ENCODE data around the gene FHL1.
A peak's percentile ranks its signal among the peaks of the same experiment; 100 is the strongest.
"Not testable (repeated sequence)": the region's sequence is repeated elsewhere in the genome, so short reads cannot be mapped to it uniquely, and the experiment has no call there.

Gene FHL1

DNA sequence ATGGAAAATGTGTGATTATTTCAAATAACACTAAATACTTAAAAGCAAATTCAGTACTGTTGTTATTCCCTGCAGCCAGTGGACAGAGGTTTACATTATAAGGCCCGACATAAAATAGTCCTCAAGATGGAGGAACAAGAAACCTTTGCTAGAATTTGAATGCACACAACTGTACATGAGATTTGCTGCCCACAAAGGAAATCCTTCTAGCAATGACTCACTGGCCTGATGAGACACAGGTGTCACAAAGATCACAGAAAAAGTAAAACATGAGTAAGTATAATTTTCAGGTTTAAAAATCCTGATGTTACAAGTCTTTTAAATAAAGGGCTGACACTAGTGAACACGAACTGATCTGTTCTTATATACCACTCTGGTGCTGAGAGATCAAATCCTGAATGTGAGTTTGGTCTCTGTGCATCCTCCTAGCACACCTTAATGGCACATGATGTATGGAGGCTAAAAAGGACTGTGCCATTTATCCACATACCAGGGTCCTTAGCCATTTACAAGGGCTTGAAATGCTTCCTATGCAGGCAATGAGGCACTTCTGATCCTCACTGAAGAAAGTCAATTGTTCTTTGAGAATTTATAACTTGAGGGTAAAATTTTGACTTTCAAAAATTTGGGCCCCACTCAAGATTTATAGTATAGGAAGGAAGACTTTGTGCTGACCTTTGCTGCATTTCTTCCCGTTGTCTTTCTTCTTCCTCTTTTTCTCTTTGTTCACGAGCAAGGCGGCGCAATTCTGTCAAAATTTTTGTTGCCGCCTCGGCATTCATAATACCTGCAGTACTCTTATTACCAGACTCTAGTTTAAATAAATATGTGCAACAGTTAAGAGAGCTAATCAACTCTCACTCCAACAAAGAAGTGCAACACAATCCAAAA is 80.9 kb downstream of the FHL1 start:
- H3K27ac ChIP-seq (ENCODE audit: low read length) = no peak overlapping the region
- no peak overlapping the region for H3K4me3 ChIP-seq (ENCODE audit: low read depth in 1 of 2, low read length in 2 of 2)
- H3K36me3 ChIP-seq (ENCODE audit: control insufficient read depth in 1 of 2, insufficient read depth in 2 of 2, low read length in 2 of 2) = peaks cover 14 to 44% of the 10 kb centered on the region in 2 donors

GRCh38 chrX:136228839-136229207 is 81.5 kb downstream of the FHL1 start:
- Histone ChIP-seq H3K4me1 (ENCODE audit: control insufficient read depth in 1 of 2, insufficient read depth in 2 of 2, low read length in 2 of 2) (no peaks in the 10 kb centered on the region), H3K4me3 (ENCODE audit: low read depth in 1 of 2, low read length in 2 of 2) (no peak overlapping the region), H3K27me3 (ENCODE audit: low read depth, low read length) (no peaks in the 10 kb centered on the region), H3K27ac (ENCODE audit: low read length) (no peak overlapping the region), H3K36me3 (ENCODE audit: control insufficient read depth in 1 of 2, insufficient read depth in 2 of 2, low read length in 2 of 2) (peaks cover 14 to 41% of the 10 kb centered on the region in 2 donors), H3K9me3 (ENCODE audit: control insufficient read depth in 1 of 2, low read length in 2 of 2) (no peaks in the 10 kb centered on the region)

More for the DNA sequence above, 80.9 kb downstream of the FHL1 start:
- Histone ChIP-seq H3K4me1 (ENCODE audit: control insufficient read depth in 1 of 2, insufficient read depth in 2 of 2, low read length in 2 of 2) (no peaks in the 10 kb centered on the region), H3K9me3 (ENCODE audit: control insufficient read depth in 1 of 2, low read length in 2 of 2) (no peaks in the 10 kb centered on the region), H3K27me3 (ENCODE audit: low read depth, low read length) (no peaks in the 10 kb centered on the region)

DNA sequence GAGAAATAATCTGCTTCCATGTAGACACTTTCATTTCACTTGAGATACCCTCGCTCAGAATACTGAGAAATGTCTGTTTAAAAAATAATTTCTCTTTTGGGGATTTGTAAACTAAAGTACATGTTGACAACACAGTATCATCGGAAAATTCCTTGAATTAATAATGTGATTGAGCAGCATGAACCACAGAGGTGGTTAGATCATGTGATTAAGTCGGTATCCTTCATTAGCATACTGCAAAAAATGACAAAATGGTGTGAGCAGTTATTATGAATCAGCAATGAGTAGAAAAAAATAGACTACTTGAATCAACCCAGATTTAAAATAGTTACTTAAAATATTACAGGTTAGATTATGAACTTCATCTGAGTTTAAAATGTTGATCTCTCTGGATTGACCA is 89.7 kb downstream of the FHL1 start:
- Histone ChIP-seq H3K9me3 (ENCODE audit: control insufficient read depth in 1 of 2, low read length in 2 of 2) (no peaks in the 10 kb centered on the region), H3K27ac (ENCODE audit: low read length) (no peak overlapping the region), H3K27me3 (ENCODE audit: low read depth, low read length) (no peaks in the 10 kb centered on the region), H3K4me3 (ENCODE audit: low read depth in 1 of 2, low read length in 2 of 2) (no peak overlapping the region), H3K36me3 (ENCODE audit: control insufficient read depth in 1 of 2, insufficient read depth in 2 of 2, low read length in 2 of 2) (peaks cover 0 to under 1% of the 10 kb centered on the region in 2 donors), H3K4me1 (ENCODE audit: control insufficient read depth in 1 of 2, insufficient read depth in 2 of 2, low read length in 2 of 2) (no peaks in the 10 kb centered on the region)

DNA sequence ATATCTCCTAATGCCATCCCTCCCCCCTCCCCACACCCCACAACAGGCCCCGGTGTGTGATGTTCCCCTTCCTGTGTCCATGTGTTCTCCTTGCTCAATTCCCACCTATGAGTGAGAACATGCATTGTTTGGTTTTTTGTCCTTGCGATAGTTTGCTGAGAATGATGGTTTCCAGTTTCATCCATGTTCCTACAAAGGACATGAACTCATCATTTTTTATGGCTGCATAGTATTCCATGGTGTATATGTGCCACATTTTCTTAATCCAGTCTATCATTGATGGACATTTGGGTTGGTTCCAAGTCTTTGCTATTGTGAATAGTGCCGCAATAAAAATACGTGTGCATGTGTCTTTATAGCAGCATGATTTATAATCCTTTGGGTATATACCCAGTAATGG is 90.5 kb downstream of the FHL1 start:
- H3K27me3 ChIP-seq (ENCODE audit: low read depth, low read length); H3K9me3 ChIP-seq (ENCODE audit: control insufficient read depth in 1 of 2, low read length in 2 of 2); H3K36me3 ChIP-seq (ENCODE audit: control insufficient read depth in 1 of 2, insufficient read depth in 2 of 2, low read length in 2 of 2); H3K4me1 ChIP-seq (ENCODE audit: control insufficient read depth in 1 of 2, insufficient read depth in 2 of 2, low read length in 2 of 2); H3K4me3 ChIP-seq (ENCODE audit: low read depth in 1 of 2, low read length in 2 of 2); H3K27ac ChIP-seq (ENCODE audit: low read length): not testable (repeated sequence)

- no peaks in the 10 kb centered on the region for H3K27me3 ChIP-seq (ENCODE audit: low read depth, low read length)
- no peaks in the 10 kb centered on the region for H3K4me1 ChIP-seq (ENCODE audit: control insufficient read depth in 1 of 2, insufficient read depth in 2 of 2, low read length in 2 of 2)
- no peak overlapping the region for H3K27ac ChIP-seq (ENCODE audit: low read length)
- H3K4me3 ChIP-seq (ENCODE audit: low read depth in 1 of 2, low read length in 2 of 2) = no peak overlapping the region
- H3K36me3 ChIP-seq (ENCODE audit: control insufficient read depth in 1 of 2, insufficient read depth in 2 of 2, low read length in 2 of 2) = peaks cover 18% of the 10 kb centered on the region in 2 donors
- H3K9me3 ChIP-seq (ENCODE audit: control insufficient read depth in 1 of 2, low read length in 2 of 2) = no peaks in the 10 kb centered on the region
Measured at GRCh38 chrX:136246201-136246600, 98.9 kb downstream of the FHL1 start.

DNA sequence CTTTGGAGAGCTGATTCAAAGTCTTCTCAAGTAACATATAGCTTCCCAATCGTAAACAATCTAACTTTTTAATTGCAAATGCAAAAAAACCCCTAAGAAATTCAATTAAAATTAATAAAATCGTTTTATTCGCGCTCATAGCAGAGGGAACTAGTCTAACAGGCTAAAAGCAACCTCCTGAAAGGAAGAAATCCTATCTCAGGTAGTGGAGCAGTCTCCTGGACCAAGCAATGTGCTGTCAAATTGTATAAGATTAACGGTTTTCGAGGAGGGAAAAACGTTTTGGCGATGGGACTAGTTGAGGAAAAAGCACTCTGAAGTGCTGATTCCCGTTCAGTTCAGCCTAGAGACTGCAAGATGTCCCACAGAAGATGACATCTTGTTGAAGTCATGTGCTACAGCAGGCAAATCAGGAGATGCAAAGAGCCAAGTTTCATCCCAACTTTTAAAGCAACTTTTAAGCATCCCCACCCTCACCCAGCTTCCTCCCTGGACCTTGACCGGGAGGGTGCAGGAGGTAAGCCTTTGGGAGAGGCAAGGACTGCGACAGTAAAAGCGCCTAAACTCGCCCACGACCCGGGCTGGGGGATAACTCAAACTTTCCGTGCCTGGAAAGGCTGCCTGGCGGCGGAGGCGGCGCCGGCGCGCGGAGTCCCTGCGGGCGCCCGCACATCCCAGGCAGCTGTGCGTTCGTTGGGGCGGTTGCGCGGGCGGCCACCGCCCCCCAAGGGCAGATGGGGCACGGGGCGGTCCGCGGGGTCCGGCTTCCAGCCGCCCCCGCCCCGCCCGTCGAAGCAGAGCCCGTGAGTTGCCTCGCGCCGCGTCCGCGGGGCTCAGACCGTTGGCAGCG is 103.1 kb downstream of the FHL1 start:
- Histone ChIP-seq H3K36me3 (ENCODE audit: control insufficient read depth in 1 of 2, insufficient read depth in 2 of 2, low read length in 2 of 2) (no peaks in the 10 kb centered on the region), H3K27ac (ENCODE audit: low read length) (peak overlapping the region; percentile 39), H3K9me3 (ENCODE audit: control insufficient read depth in 1 of 2, low read length in 2 of 2) (no peaks in the 10 kb centered on the region), H3K4me1 (ENCODE audit: control insufficient read depth in 1 of 2, insufficient read depth in 2 of 2, low read length in 2 of 2) (no peaks in the 10 kb centered on the region), H3K27me3 (ENCODE audit: low read depth, low read length) (no peaks in the 10 kb centered on the region), H3K4me3 (ENCODE audit: low read depth in 1 of 2, low read length in 2 of 2) (peak overlapping the region; percentile 61 to 70)

GRCh38 chrX:136251041-136251991 is 104.0 kb downstream of the FHL1 start, which contains the start of gene MAP7D3:
TSS of gene MAP7D3 (minus strand) at chrX:136251400. CDS start at chrX:136251358, 42 bp downstream.
- Histone ChIP-seq H3K4me3 (ENCODE audit: low read depth in 1 of 2, low read length in 2 of 2) (peak within 1 kb of the TSS; percentile 61 to 70), H3K9me3 (ENCODE audit: control insufficient read depth in 1 of 2, low read length in 2 of 2) (no peaks in the 10 kb centered on the region), H3K27ac (ENCODE audit: low read length) (peak within 1 kb of the TSS; percentile 39), H3K27me3 (ENCODE audit: low read depth, low read length) (no peaks in the 10 kb centered on the region), H3K36me3 (ENCODE audit: control insufficient read depth in 1 of 2, insufficient read depth in 2 of 2, low read length in 2 of 2) (no peaks in the 10 kb centered on the region), H3K4me1 (ENCODE audit: control insufficient read depth in 1 of 2, insufficient read depth in 2 of 2, low read length in 2 of 2) (peaks cover 0 to 3% of the 10 kb centered on the region in 2 donors)

DNA sequence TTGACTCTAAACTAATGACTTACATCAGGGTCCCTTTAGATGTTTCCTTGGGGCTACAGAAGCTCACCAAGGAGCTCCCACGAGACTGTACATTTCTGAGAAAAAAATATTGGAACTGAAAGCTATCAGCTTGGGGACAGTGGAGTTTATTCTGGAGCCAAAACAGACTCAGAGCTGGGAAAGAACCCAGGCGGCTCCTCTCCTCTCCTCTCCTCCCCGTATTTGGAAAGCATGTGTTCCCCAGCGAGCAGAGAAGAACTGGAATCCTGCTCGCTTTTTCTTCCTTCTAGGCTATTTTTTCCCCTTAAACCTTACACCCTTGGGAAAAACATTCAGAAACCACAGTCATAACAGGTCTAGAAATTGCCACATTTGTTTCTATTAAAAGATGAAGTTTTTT is 108.2 kb downstream of the FHL1 start:
- Histone ChIP-seq H3K36me3 (ENCODE audit: control insufficient read depth in 1 of 2, insufficient read depth in 2 of 2, low read length in 2 of 2) (no peaks in the 10 kb centered on the region), H3K9me3 (ENCODE audit: control insufficient read depth in 1 of 2, low read length in 2 of 2) (no peaks in the 10 kb centered on the region), H3K27me3 (ENCODE audit: low read depth, low read length) (no peaks in the 10 kb centered on the region), H3K4me3 (ENCODE audit: low read depth in 1 of 2, low read length in 2 of 2) (no peak overlapping the region), H3K4me1 (ENCODE audit: control insufficient read depth in 1 of 2, insufficient read depth in 2 of 2, low read length in 2 of 2) (peaks cover 3 to 6% of the 10 kb centered on the region in 2 donors), H3K27ac (ENCODE audit: low read length) (no peak overlapping the region)

- no peaks in the 10 kb centered on the region for H3K36me3 ChIP-seq (ENCODE audit: control insufficient read depth in 1 of 2, insufficient read depth in 2 of 2, low read length in 2 of 2)
- no peak overlapping the region for H3K27ac ChIP-seq (ENCODE audit: low read length)
- no peaks in the 10 kb centered on the region for H3K9me3 ChIP-seq (ENCODE audit: control insufficient read depth in 1 of 2, low read length in 2 of 2)
- no peak overlapping the region for H3K4me3 ChIP-seq (ENCODE audit: low read depth in 1 of 2, low read length in 2 of 2)
- no peaks in the 10 kb centered on the region for H3K27me3 ChIP-seq (ENCODE audit: low read depth, low read length)
- H3K4me1 ChIP-seq (ENCODE audit: control insufficient read depth in 1 of 2, insufficient read depth in 2 of 2, low read length in 2 of 2) = peaks cover 3 to 6% of the 10 kb centered on the region in 2 donors
Measured at GRCh38 chrX:136256026-136256425, 108.7 kb downstream of the FHL1 start.

DNA sequence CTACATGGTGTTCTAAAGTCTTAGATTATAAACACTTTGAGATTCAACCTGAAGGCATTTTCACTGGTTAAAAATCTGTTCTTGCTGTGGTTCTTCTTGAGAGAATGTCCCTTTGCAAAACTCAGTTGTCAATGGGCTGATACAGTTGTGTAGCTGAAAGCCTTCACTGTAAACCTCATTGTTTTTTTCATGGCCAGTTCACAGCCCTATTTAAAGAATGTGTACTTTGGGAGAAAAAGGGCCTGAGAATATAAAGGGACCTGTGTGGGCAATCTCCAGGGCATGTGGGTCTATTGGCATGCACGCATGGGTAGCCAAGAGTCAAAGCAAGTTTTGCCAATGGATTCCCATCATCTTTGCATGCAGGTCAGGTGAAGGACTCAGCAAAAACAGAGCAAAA is 111.6 kb downstream of the FHL1 start:
- H3K27me3 ChIP-seq (ENCODE audit: low read depth, low read length) = no peaks in the 10 kb centered on the region
- H3K36me3 ChIP-seq (ENCODE audit: control insufficient read depth in 1 of 2, insufficient read depth in 2 of 2, low read length in 2 of 2) = no peaks in the 10 kb centered on the region
- H3K27ac ChIP-seq (ENCODE audit: low read length) = no peak overlapping the region
- H3K9me3 ChIP-seq (ENCODE audit: control insufficient read depth in 1 of 2, low read length in 2 of 2) = no peaks in the 10 kb centered on the region
- H3K4me3 ChIP-seq (ENCODE audit: low read depth in 1 of 2, low read length in 2 of 2) = no peak overlapping the region
- peaks cover 3 to 9% of the 10 kb centered on the region in 2 donors for H3K4me1 ChIP-seq (ENCODE audit: control insufficient read depth in 1 of 2, insufficient read depth in 2 of 2, low read length in 2 of 2)

Measured in muscle layer of duodenum (tissue), 2 donors.